GM18505 (cell line): ENCODE measurements around the gene KCNN4.

Experiments used
- ATAC-seq: cut with Tn5 transposase; IDR thresholded peaks from one replicate; pipeline ENCODE4 v1.9.1; 2021; ENCODE audit not compliant: unreplicated experiment
- POLR2A ChIP-seq: IDR thresholded peaks from 4 replicates; pipeline ENCODE4 v1.6.1; 2011; ENCODE audit warnings: borderline replicate concordance; ENCODE audit not compliant: insufficient read depth, insufficient read length; ENCODE audit errors: extremely low read depth

The KCNN4 gene

GRCh38 chr19:43738780-43739211 is 42.0 kb downstream of the KCNN4 start:
- no peak for ATAC-seq

GRCh38 chr19:43735957-43736356 is 44.8 kb downstream of the KCNN4 start:
- no peak for TF ChIP-seq POLR2A
- no peak for ATAC-seq

More at GRCh38 chr19:43738780-43739211, 42.0 kb downstream of the KCNN4 start:
- no peak for TF ChIP-seq POLR2A

GRCh38 chr19:43735013-43735412 is 45.8 kb downstream of the KCNN4 start:
- no peak for TF ChIP-seq POLR2A
- no peak for ATAC-seq

- no peak for TF ChIP-seq POLR2A
- ATAC-seq: no peak
Measured at GRCh38 chr19:43731846-43732245, 48.9 kb downstream of the KCNN4 start.

GRCh38 chr19:43731346-43731745 is 49.4 kb downstream of the KCNN4 start:
- TF ChIP-seq POLR2A: no peak

GRCh38 chr19:43729919-43730318 is 50.9 kb downstream of the KCNN4 start:
- no peak for TF ChIP-seq POLR2A
- ATAC-seq: no peak

More at GRCh38 chr19:43731346-43731745, 49.4 kb downstream of the KCNN4 start:
- no peak for ATAC-seq

GRCh38 chr19:43727593-43727853 is 53.2 kb downstream of the KCNN4 start:
- TF ChIP-seq POLR2A: no peak
- no peak for ATAC-seq

GRCh38 chr19:43726736-43727592 is 53.8 kb downstream of the KCNN4 start:
- ATAC-seq: no peak
- no peak for TF ChIP-seq POLR2A

- no peak for TF ChIP-seq POLR2A
- ATAC-seq: no peak
Measured at GRCh38 chr19:43725468-43725867, 55.3 kb downstream of the KCNN4 start.

- ATAC-seq: no peak
- no peak for TF ChIP-seq POLR2A
Measured at GRCh38 chr19:43724896-43725295, 55.9 kb downstream of the KCNN4 start.

GRCh38 chr19:43723588-43723987 is 57.2 kb downstream of the KCNN4 start:
- ATAC-seq: no peak
- no peak for TF ChIP-seq POLR2A

GRCh38 chr19:43721469-43722048 is 59.2 kb downstream of the KCNN4 start:
- no peak for ATAC-seq
- TF ChIP-seq POLR2A: no peak

GRCh38 chr19:43720936-43721335 is 59.8 kb downstream of the KCNN4 start:
- TF ChIP-seq POLR2A: no peak
- no peak for ATAC-seq

GRCh38 chr19:43719918-43720317 is 60.9 kb downstream of the KCNN4 start:
- ATAC-seq: no peak
- no peak for TF ChIP-seq POLR2A
